Endothelial cell of umbilical vein (primary cell): ENCODE data around the gene DLGAP1. TPM values are rescaled to one million over a fixed set of nuclear protein-coding genes. Genes with fewer than 3 reads are reported as not detected.

Experiments
- BruUV-seq: library from RNA; stranded (reverse); fragments of 400-500 nt; replicated peaks from 2 replicates; lab custom pipeline; 2021; lab: Mats Ljungman, UMichigan
- CTCF ChIA-PET: fragments of 300-600, 350-600 bp; sonication (Branson Sonifier 250); formaldehyde crosslinking; loops from one replicate; lab custom pipeline; 2021; ENCODE audit warnings: antibody characterized with exemption, inconsistent platforms; lab: Charles Lee
- POLR2A ChIA-PET: fragments of 300-600, 350-600 bp; sonication (Branson Sonifier 250); formaldehyde crosslinking; loops from one replicate; lab custom pipeline; 2021; ENCODE audit warnings: antibody characterized with exemption, inconsistent platforms; lab: Charles Lee
- DNase-seq: peaks from one replicate; pipeline ENCODE4 v3.0.0-alpha.2; 2011; ENCODE audit warnings: low read depth, low spot score
- FAIRE-seq: peaks from 2 replicates; lab custom pipeline; 2011; peaks lifted over from hg19 to GRCh38; lab: Jason Lieb, UNC
- H2AFZ ChIP-seq: 2 replicates; pipeline ENCODE4 v1.6.0; 2012; ENCODE audit warnings: low read depth, low read length, control low read depth, inconsistent platforms
- H3K27ac ChIP-seq: 2 replicates; pipeline ENCODE4 v1.5.1; 2011; ENCODE audit warnings: low read depth, mild to moderate bottlenecking, control low read depth, low read length, moderate library complexity; ENCODE audit not compliant: insufficient read depth
- H3K27me3 ChIP-seq, 2 experiments: 2 replicates each; pipeline versions ENCODE4 v1.6.0 to v1.6.1; 2011; ENCODE audit warnings: low read length in 2 of 2, mixed read lengths in 1 of 2; ENCODE audit not compliant: control insufficient read depth in 2 of 2, insufficient read depth in 2 of 2
- H3K36me3 ChIP-seq, 2 experiments: 2 replicates in 1 of 2; 3 replicates in 1 of 2; pipeline ENCODE4 v1.5.1; 2011; ENCODE audit warnings: low read length in 2 of 2, mild to moderate bottlenecking in 1 of 2, moderate library complexity in 1 of 2; ENCODE audit not compliant: control insufficient read depth in 2 of 2, insufficient read depth in 2 of 2; ENCODE audit errors: extremely low read depth in 1 of 2
- H3K4me1 ChIP-seq: 3 replicates; pipeline ENCODE4 v1.5.1; 2011; ENCODE audit warnings: mild to moderate bottlenecking, low read length; ENCODE audit not compliant: control insufficient read depth, insufficient read depth; ENCODE audit errors: extremely low read depth
- H3K4me2 ChIP-seq: 2 replicates; pipeline ENCODE4 v1.6.1; 2011; ENCODE audit warnings: low read length, control low read depth, mixed read lengths; ENCODE audit not compliant: insufficient read depth
- H3K4me3 ChIP-seq, 3 experiments: fragments of 200-600 bp in 1 of 3; sonication (generic), shearing (Covaris generic) in 1 of 3; replicated peaks in 1 of 3; 2 replicates each; pipeline ENCODE4 v1.5.1; 2011 to 2016; ENCODE audit warnings: control low read depth in 3 of 3, low read length in 3 of 3, mild to moderate bottlenecking in 2 of 3, inconsistent platforms in 1 of 3, low read depth in 1 of 3, moderate library complexity in 1 of 3; ENCODE audit not compliant: insufficient read depth in 1 of 3
- H3K79me2 ChIP-seq: 2 replicates; pipeline ENCODE4 v1.6.0; 2012; ENCODE audit warnings: low read length, inconsistent platforms; ENCODE audit not compliant: control insufficient read depth, insufficient read depth
- H3K9ac ChIP-seq: replicated peaks from 2 replicates; pipeline ENCODE3; 2011; ENCODE audit warnings: low read length, control low read depth; ENCODE audit not compliant: insufficient read depth; ENCODE audit errors: extremely low read depth
- H3K9me1 ChIP-seq: replicated peaks from 3 replicates; pipeline ENCODE4 v1.6.0; 2011; ENCODE audit warnings: mild to moderate bottlenecking, low read length; ENCODE audit not compliant: control insufficient read depth, insufficient read depth; ENCODE audit errors: extremely low read depth
- H3K9me3 ChIP-seq: replicated peaks from 2 replicates; pipeline ENCODE4 v1.5.1; 2012; ENCODE audit warnings: low read length, inconsistent platforms; ENCODE audit not compliant: control insufficient read depth, insufficient read depth
- H4K20me1 ChIP-seq: replicated peaks from 2 replicates; pipeline ENCODE3; 2011; ENCODE audit warnings: mild to moderate bottlenecking, low read length; ENCODE audit not compliant: control insufficient read depth, insufficient read depth; ENCODE audit errors: extremely low read depth
- CTCF ChIP-seq, 2 donors: IDR thresholded peaks; 1 replicate in 1 of 2; 2 replicates in 1 of 2; pipeline ENCODE4 v1.5.1; 2011; ENCODE audit warnings: low read length in 2 of 2, mild to moderate bottlenecking in 2 of 2, moderate library complexity in 2 of 2, control low read depth in 1 of 2, inconsistent platforms in 1 of 2, low read depth in 1 of 2; ENCODE audit not compliant: insufficient read depth in 1 of 2; ENCODE audit errors: extremely low read depth in 1 of 2
- EZH2 ChIP-seq: IDR thresholded peaks from 2 replicates; pipeline ENCODE4 v1.6.1; 2012; ENCODE audit warnings: borderline replicate concordance, low read depth, mild to moderate bottlenecking, moderate library complexity, low read length, inconsistent platforms; ENCODE audit not compliant: severe bottlenecking
- FOS ChIP-seq: IDR thresholded peaks from 2 replicates; pipeline ENCODE4 v1.6.1; 2011; ENCODE audit warnings: mild to moderate bottlenecking, low read length, moderate library complexity, borderline replicate concordance; ENCODE audit not compliant: insufficient read depth
- GATA2 ChIP-seq: IDR thresholded peaks from 2 replicates; pipeline ENCODE4 v1.7.0; 2011; ENCODE audit warnings: low read depth, mild to moderate bottlenecking, moderate library complexity, mixed read lengths, low read length; ENCODE audit not compliant: insufficient read length, insufficient read depth
- JUN ChIP-seq: IDR thresholded peaks from 2 replicates; pipeline ENCODE4 v1.6.1; 2011; ENCODE audit warnings: borderline replicate concordance, low read depth; ENCODE audit not compliant: insufficient read length, insufficient read depth
- MAX ChIP-seq: IDR thresholded peaks from 2 replicates; pipeline ENCODE4 v1.6.1; 2011; ENCODE audit not compliant: insufficient read depth, insufficient read length
- MYC ChIP-seq: IDR thresholded peaks from one replicate; pipeline ENCODE4 v1.6.1; 2011; ENCODE audit warnings: mild to moderate bottlenecking, low read depth, low read length
- POLR2A ChIP-seq: IDR thresholded peaks from 2 replicates; pipeline ENCODE4 v1.6.1; 2012; ENCODE audit warnings: low read depth, mild to moderate bottlenecking, control low read depth, low read length
- POLR2AphosphoS5 ChIP-seq: IDR thresholded peaks from 2 replicates; pipeline ENCODE4 v1.6.1; 2012; ENCODE audit warnings: low read depth, mild to moderate bottlenecking, control low read depth, low read length, moderate library complexity; ENCODE audit not compliant: insufficient read depth
- dilution Hi-C: fragments of 300-500 bp; cut with MboI; formaldehyde crosslinking; loops from one replicate; pipeline ENCODE4 v1.15.0; 2019; ENCODE audit warnings: low sequenced_read_pairs; ENCODE audit not compliant: extremely low pct_ligation_motif_present
- intact Hi-C: fragments of 100-400 bp; cut with micrococcal nuclease; formaldehyde crosslinking; loops from one replicate; pipeline ENCODE4 v1.10.0; 2022
- polyA plus RNA-seq, 4 experiments: library from polyadenylated mRNA; depleted of rRNA in 3 of 4; stranded (reverse) in 3 of 4; unstranded in 1 of 4; fragments of >200 nt; gene quantifications; 2 replicates each; pipeline versions ENCODE4 v1.2.1 to v1.2.3, GENCODE V29; 2011 to 2012; ENCODE audit warnings: missing spikeins in 1 of 4
- total RNA-seq: library from RNA; stranded (reverse); gene quantifications from 2 replicates; pipeline ENCODE4 v1.2.3, GENCODE V29; 2021

DLGAP1 gene
- total and polyA plus RNA-seq, 2 donors (not counting 3 experiments of a cell fraction or from before 2014, with no cell fraction given) = 0.04 TPM; not detected in 1

GRCh38 chr18:3648200-3648599, 806.9 kb downstream of the DLGAP1 start:
- H3K27ac ChIP-seq = no peak overlapping the region
- DNase-seq (no peak), FAIRE-seq (no peak)
- no peaks in the 10 kb centered on the region for H3K9me1 ChIP-seq
- dilution Hi-C loops (no loop called here), intact Hi-C loops (no loop called here)
- H3K36me3 ChIP-seq = no peaks in the 10 kb centered on the region
- ChIA-PET CTCF (interaction anchor here (1.1 to 2.2 kb wide), 3 partner anchors 15 to 23 kb away, joined by 3 to 7 read pairs (median 4); no protein-coding TSS in a partner anchor), POLR2A (no interaction called here)
- no peaks in the 10 kb centered on the region for H3K9me3 ChIP-seq
- H3K4me3 ChIP-seq = no peak overlapping the region
- no peaks in the 10 kb centered on the region for H4K20me1 ChIP-seq
- no peak for TF ChIP-seq POLR2AphosphoS5
- TF ChIP-seq GATA2 = no peak
- no peak for TF ChIP-seq CTCF (IDR thresholded peaks at IDR 0.05; ENCODE audit: extremely low read depth in 1 of 2, insufficient read depth in 1 of 2, low read depth in 1 of 2, low read length in 2 of 2)
- TF ChIP-seq EZH2 = no peak
- no peak for TF ChIP-seq FOS
- TF ChIP-seq MAX = no peak
- TF ChIP-seq JUN = no peak
- TF ChIP-seq MYC = no peak
- no peak for TF ChIP-seq POLR2A
- no peak overlapping the region for H3K4me2 ChIP-seq
- BruUV-seq = no TSS peak
- no peaks in the 10 kb centered on the region for H3K27me3 ChIP-seq
- H3K79me2 ChIP-seq = no peaks in the 10 kb centered on the region
- H3K9ac ChIP-seq = no peak overlapping the region
- H3K4me1 ChIP-seq = peaks cover 31% of the 10 kb centered on the region
- no peak overlapping the region for H2AFZ ChIP-seq
